ENCODE results near the gene BBIP1.
"Not testable (repeated sequence)": the region's sequence is repeated elsewhere in the genome, so short reads cannot be mapped to it uniquely, and the experiment has no call there.

GRCh38 chr10:110867011-110867806, 51.8 kb downstream of the BBIP1 start:
- not testable (repeated sequence) for TF ChIP-seq CTCF, POLR2A (IDR thresholded peaks at IDR 0.05)

Data from right lobe of liver (tissue), 4 donors.